ENCODE results near the gene DDX10. TPM values are rescaled to one million over a fixed set of nuclear protein-coding genes. Genes with fewer than 3 reads are reported as not detected.
"Not testable (repeated sequence)": the region's sequence is repeated elsewhere in the genome, so short reads cannot be mapped to it uniquely, and the experiment has no call there.

The DDX10 gene
- total and polyA plus RNA-seq, 8 donors, result 16.5 to 32.8 (median 28.9) TPM

- ATAC-seq (no peak), DNase-seq (no peak)
- no peak overlapping the region for H3K4me3 ChIP-seq
- intact Hi-C loops (cut with DNase I), result no loop called here
- no peaks in the 10 kb centered on the region for H3K36me3 ChIP-seq
- no peak overlapping the region for H3K27ac ChIP-seq
- no peak for TF ChIP-seq CTCF (IDR thresholded peaks at IDR 0.05)
- H3K9me3 ChIP-seq, result no peaks in the 10 kb centered on the region
- no peaks in the 10 kb centered on the region for H3K4me1 ChIP-seq
- no peaks in the 10 kb centered on the region for H3K27me3 ChIP-seq
These were observed 20.9 kb upstream of the DDX10 start for GRCh38 chr11:108643974-108644373.

GRCh38 chr11:108645970-108646369, 18.9 kb upstream of the DDX10 start:
- Histone ChIP-seq H3K4me1 (no peaks in the 10 kb centered on the region), H3K36me3 (no peaks in the 10 kb centered on the region), H3K27ac (no peak overlapping the region), H3K4me3 (no peak overlapping the region), H3K9me3 (no peaks in the 10 kb centered on the region), H3K27me3 (no peaks in the 10 kb centered on the region)
- no peak for DNase-seq
- intact Hi-C loops (cut with DNase I), result no loop called here
- TF ChIP-seq CTCF (IDR thresholded peaks at IDR 0.05), result no peak
- no peak for ATAC-seq

DNA sequence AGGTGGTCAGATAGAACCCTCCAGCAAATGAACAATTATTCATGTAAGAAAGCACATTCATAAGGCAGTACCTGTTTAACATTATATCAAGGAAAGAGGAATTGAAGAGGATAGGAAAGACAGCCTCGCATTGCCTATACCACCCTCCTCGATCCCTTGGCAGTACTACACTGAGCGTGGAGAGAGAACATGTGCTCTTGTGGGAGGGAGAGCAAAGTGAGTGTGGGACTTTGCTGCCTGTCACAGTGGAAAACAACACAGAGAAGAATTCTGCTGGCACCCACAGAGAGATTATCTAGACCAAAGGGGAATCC, 17.5 kb upstream of the DDX10 start:
- no peak overlapping the region for H3K4me3 ChIP-seq
- DNase-seq (no peak), ATAC-seq (no peak)
- H3K27me3 ChIP-seq, result no peaks in the 10 kb centered on the region
- no peak for TF ChIP-seq CTCF (IDR thresholded peaks at IDR 0.05)
- no peaks in the 10 kb centered on the region for H3K9me3 ChIP-seq
- H3K27ac ChIP-seq, result no peak overlapping the region
- H3K36me3 ChIP-seq, result no peaks in the 10 kb centered on the region
- intact Hi-C loops (cut with DNase I), result no loop called here
- H3K4me1 ChIP-seq, result no peaks in the 10 kb centered on the region

- Histone ChIP-seq H3K27me3 (no peaks in the 10 kb centered on the region), H3K9me3 (no peaks in the 10 kb centered on the region), H3K36me3 (no peaks in the 10 kb centered on the region), H3K4me3 (no peak overlapping the region), H3K27ac (no peak overlapping the region), H3K4me1 (no peaks in the 10 kb centered on the region)
- peak; percentile 65 to 71 for TF ChIP-seq CTCF (IDR thresholded peaks at IDR 0.05)
- DNase-seq (peak in 3 of 4 donors; percentile 57 to 75 (median 64)), ATAC-seq (peak; percentile 99)
- intact Hi-C loops (cut with DNase I), result no loop called here
These were observed 17.0 kb upstream of the DDX10 start for GRCh38 chr11:108647701-108648527.

- TF ChIP-seq CTCF (IDR thresholded peaks at IDR 0.05), result peak in 1 of 2 donors; percentile 9
- Histone ChIP-seq H3K36me3 (no peaks in the 10 kb centered on the region), H3K4me1 (no peaks in the 10 kb centered on the region), H3K4me3 (no peak overlapping the region), H3K27me3 (no peaks in the 10 kb centered on the region), H3K27ac (no peak overlapping the region), H3K9me3 (no peaks in the 10 kb centered on the region)
- DNase-seq (no peak), ATAC-seq (no peak)
- intact Hi-C loops (cut with DNase I), result no loop called here
These were observed 16.4 kb upstream of the DDX10 start for GRCh38 chr11:108648528-108648885.

DNA sequence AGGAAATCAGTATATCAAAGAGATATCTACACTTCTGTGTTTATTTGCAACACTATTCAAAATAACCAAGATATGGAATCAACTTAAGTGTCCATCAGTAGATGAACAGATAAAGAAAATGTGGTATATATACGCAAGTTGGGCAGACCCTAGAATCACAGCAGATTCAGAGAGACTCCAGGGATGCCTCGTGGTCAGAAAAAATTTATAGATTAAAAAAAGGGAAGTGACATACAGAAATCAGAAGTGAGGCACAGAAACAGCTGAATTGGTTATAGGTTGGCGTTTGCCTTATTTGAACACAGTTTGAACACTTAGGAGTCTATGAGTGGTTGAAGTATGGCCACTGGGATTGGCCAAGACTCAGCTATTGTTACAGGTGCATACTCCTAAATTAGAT, 10.8 kb upstream of the DDX10 start:
- H3K9me3 ChIP-seq; DNase-seq; H3K27me3 ChIP-seq; H3K4me3 ChIP-seq; intact Hi-C loops (cut with DNase I); ATAC-seq; H3K36me3 ChIP-seq; H3K27ac ChIP-seq; H3K4me1 ChIP-seq: not testable (repeated sequence)

Data from left lung (tissue), 10 donors.